HG03565 (cell line): ENCODE results near the gene IL1RAPL2.

Experiments used
- ATAC-seq: cut with Tn5 transposase; IDR thresholded peaks from one replicate; pipeline ENCODE4 v1.9.1; 2021; ENCODE audit warnings: mild to moderate bottlenecking, moderate library complexity; ENCODE audit not compliant: unreplicated experiment

IL1RAPL2 gene

DNA sequence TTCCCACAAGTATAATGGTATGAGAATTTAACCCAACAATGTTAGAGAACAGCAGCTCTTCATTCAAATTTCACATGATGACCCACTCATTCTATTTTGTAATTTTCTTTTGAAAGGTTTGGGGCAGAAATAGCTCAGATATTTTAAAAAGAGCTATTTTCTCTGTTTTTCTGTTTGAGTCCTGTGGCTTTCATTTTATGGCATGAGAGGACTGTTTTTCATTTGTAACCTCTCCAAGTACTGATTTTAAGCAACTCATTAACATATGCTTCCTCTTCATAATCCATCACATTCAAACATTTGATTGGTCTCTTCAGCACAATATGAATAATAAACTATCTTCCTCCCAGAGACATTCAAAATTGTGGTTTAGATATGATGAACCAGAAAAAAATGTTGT is 783.5 kb downstream of the IL1RAPL2 start:
- ATAC-seq = no peak

DNA sequence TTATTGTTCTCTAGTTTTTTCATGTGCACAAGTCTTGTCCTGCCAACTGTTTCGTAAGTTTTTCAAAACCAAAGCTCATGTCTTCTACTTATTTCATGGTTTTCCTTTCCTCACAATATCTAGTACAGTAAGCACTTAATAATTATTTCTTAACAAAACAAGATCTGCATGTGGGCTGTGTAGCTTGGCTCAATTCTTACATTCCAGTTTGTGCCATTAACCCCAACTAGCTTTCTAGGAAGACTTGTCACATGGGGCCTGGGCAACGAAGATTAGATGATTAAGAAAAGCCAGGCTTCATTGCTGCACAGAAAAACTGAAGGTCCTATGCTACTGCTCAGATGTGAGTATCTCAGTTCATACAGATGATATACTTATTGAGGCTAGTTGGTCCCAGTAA is 809.8 kb downstream of the IL1RAPL2 start:
- ATAC-seq = no peak

DNA sequence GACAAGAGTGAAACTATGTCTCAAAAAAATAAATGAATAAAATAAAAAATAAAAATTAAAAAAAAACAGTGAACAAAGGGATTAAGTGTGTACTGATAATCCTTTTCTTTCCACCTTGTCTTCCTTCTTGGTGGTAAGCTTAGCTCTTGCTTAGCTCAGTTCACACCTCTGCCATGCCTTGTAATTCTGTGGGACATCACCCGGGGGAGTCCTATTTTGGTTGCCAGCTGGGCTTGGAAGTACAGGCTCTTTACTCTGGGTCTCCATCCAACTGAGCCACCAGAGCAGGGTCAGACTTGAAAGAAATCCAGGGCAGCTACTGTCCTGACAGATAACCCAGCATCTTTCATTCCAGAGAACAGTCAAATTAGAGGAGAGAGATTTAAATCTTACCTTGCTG is 858.7 kb downstream of the IL1RAPL2 start:
- no peak for ATAC-seq

DNA sequence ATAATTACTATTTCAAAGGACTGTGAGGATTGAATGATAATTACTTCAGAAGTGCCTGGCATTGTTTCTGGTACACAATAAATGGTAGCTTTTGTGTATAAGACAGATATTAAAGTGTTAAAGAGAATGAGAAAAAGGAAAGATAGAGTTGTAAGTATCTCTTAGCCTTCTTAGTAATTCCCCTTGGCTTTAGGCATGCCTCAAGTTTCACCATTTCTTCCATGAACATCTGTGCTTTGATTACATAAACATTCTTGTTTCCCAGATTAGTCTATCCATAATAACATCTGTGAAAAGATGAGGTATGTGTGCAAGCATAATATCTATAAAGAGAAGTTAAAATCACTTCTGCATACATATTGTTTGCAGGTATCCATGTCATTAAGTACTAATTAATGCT is 885.4 kb downstream of the IL1RAPL2 start:
- ATAC-seq = no peak

DNA sequence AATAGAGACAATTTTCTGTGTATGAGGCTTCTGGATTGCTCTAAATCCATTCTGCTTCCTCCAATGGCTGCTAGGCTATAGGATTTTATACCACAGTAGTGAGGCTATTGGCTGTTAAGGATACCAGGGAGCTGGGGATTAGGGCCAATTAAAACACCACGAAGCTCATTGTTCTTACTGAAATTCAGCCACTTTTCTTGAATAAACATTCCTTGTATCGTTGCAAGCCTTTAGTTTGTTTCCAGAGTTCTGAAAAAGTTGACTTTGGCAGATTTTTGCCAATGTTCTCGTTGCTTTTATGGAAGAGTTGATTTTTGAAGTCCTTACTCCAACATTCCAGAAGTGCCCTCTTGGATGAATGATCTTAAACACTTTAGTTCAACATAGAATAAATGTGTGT is 892.8 kb downstream of the IL1RAPL2 start:
- ATAC-seq = no peak

DNA sequence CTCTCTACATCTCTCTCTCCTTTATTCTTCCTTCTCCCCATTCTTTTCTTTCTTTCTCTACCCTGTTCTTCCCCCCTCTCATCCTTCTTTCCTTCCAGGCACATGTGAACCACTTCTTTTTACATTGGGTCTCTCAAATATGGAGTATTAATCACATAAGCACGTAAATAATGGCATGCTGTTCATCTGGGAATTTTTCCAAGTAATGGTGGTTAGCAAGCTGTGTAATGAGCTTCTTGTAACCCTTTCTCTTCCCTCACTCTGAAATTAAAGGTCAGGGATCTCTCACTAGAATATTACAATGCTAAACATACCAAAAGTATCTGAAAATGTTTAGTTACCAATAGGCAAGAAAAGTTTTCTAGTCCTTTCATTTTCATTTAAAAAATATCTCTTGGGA is 894.4 kb downstream of the IL1RAPL2 start:
- ATAC-seq = no peak

DNA sequence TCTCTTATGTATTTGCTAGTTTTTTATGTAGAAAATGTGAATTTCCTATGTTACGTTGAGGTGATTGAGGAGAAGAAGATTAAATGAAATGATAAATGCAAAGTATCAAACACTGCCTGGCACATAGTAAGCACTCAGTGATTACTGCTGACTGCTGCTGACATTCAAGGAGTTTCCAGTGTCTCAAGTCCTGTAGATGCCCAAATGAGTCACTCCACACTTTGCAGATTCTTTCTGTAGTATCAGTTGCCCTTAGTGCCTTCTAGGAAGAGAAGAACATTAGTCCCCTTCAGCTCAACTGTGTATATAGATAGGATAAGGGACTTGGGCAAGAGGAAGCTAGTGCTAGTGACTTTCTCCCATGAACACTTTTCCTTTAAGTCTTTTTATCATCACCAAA is 895.0 kb downstream of the IL1RAPL2 start:
- ATAC-seq = no peak

DNA sequence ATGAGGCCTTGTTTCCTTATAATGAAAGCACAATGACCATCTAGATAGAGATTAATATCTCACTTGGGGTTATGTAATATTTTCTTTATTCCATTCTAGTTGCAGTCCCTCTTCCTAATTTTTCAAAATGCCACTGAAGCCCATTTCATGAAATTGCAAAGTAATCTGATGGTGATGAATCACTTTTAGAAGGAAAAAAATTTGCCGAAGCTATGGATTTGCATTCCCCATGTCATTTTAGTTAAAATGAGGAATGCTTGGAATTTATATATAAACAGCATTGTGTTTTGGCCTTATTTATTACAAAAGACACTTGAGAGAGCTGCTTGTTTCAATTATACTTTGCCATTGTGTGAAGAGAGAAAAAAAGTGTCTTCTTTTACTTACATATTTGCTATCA is 896.2 kb downstream of the IL1RAPL2 start:
- no peak for ATAC-seq

DNA sequence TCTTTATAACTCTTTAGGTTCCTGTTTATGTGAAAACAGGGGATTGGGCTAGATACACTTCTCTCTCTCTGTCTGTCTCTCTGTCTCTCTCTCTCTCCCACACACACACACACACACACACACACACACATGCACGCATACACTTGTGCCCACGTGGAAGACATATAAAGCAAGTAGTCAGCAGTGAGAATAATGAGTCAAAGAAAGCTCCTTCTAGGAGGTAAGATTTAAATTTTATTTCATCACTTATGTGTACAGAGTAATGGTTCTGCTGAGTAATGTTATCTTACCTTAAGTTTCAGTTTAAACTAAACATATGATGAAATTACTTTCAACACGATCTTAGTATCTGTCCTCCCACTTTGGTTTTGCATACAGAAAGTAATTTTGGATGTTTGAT is 897.5 kb downstream of the IL1RAPL2 start:
- no peak for ATAC-seq

DNA sequence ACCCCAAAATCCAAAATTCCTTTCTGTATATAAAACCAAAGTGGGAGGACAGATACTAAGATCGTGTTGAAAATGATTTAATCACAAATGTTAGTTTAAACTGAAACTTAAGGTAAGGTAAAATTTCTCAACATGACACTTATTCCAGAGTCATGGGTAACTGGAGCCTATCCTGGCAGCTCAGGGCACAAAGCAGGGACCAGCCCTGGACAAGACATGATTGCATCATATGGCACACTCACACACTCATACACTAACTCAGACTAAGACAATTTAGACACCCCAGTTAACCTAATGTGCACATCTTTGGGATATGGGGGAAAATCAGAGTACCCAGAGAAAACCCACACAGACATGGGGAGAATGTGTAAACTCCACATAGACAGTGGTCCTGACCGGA is 898.6 kb downstream of the IL1RAPL2 start:
- no peak for ATAC-seq

DNA sequence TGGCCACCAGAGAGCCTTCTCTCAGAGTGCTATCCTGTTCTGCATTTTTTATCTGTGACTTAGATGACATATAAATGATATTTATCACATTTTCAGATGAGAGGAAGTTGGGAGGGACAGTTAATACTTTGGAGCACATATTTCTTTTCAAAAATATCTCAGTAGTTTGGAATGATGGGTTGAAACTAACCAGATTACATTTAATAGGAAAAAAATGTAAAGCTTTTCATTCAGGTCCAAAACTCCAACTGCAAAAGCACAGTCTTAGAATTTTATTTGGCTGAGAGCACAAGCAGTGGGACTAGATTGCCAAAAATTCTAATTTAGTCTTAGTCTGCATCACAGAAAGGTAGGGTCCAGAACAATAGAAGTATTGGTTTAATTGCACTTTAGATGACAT is 902.7 kb downstream of the IL1RAPL2 start:
- ATAC-seq = no peak

DNA sequence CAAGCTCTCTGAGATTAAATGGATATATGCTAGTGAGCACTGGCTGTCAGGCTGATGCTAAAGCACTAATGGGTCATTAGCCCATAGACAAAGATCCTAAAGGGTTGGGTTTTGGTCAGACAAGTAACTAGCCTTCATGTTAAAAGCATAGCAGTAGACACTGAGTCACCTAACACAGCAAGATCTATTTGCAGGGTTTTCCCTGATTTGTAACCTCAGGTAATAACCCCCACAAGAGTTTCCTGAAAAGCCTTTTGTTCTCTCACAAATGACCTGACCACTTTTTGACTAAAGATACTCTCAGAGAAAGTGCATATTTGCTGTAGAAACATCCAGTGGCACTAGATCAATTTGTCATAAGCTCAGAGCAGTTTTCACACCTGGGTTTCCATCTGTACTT is 905.6 kb downstream of the IL1RAPL2 start:
- no peak for ATAC-seq

DNA sequence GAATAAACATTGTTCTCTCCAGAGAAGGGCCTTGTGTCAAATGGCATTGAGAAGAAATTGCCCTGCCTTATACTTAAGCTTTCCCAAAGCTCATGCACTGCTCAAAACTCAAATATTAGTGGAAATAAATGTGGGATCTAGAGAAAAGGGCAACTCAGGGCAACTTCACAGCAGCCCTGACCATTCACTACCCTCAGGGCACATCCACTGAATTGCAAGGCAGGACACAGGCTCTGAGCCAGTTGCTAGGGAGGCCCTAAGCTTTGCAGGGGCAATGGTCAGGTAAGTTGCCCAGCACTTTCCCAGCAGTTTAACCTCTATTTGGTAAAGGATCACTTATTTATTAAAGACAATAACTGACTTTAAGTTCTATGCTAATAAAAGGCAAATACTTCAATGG is 909.8 kb downstream of the IL1RAPL2 start:
- ATAC-seq = no peak

DNA sequence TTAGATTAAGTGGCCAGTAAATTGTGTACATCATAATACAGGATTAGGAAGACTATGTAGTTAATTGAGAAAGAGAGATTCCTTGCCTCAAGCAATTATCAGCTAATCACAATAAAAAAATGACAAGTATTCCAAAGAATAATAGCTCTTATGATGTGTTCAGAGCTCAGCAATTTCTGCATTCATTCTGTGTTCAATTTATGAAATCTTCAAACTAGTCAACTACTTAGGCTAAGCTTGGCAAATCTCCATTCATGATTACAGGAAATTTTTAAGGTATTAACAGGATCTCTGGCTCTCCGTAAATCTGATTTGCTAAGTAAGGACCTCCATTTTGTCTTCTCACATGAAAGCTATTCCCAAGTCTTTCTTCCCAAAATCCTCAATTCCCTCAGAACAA is 911.4 kb downstream of the IL1RAPL2 start:
- no peak for ATAC-seq

DNA sequence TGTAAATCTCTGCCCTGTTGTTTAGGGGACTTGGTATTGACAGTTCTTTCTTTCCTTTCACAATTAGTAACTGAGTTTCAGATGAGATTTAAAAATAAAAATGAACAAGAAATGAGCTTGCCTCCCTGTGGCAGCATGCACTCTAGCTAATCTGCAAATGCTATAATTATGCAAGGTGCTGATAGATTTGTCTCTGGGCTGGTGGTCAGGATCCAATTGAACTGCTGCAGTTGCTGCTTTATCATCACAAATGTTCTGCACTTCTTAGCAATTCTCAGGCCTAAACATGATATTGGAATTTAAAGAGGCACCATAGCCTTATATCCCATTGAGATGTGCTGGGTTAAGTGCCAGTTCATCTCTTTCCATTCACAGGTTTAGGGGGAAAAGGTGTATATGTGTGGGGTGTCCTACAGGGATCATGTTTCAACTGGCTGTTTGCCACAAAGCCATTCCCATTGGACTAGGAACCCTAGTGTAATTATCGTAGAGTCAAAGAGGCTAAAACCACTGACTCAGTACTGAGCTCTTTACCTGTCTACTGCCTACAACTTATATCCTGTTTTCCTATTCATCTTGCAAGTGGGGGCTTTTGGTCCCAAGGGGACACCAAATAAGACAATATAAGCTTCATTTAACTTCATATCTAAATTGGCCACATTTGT is 914.8 kb downstream of the IL1RAPL2 start:
- no peak for ATAC-seq

DNA sequence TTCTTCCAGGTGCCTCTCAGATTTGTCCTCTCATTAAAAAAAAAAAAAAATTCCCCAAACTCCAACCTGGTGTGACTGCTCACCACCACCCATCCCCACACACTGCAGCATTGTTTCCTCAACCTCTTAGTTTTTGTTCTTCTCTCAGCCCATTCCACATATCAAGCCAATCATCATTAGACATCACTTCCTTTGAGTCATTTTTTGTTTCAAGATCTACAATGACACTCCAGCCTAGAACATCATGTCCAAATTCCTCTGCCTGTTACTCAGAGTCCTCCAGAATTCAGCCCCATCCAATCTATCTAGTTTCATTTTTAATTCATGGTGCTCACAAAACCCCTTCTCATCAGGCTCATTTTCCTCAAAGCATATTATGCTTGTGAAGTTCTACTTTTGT is 917.0 kb downstream of the IL1RAPL2 start:
- no peak for ATAC-seq

DNA sequence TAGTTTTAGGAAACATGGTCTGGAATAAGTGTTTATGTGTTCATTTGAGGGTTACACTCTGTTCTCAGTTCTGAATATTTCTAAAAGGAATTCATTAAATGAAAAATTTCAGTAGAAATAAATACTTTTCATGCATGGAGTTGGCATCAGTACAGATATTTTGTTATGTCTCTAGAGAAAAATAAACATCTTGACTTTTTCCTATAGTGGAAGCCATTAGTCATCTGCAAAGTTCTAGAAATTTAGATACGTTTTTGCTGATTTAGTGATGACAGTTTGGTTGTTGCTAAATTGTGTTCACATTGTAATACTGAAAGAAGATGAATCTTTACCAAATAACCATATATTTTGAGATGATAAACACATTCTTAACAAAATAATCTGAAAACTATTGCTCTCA is 922.7 kb downstream of the IL1RAPL2 start:
- ATAC-seq = no peak

DNA sequence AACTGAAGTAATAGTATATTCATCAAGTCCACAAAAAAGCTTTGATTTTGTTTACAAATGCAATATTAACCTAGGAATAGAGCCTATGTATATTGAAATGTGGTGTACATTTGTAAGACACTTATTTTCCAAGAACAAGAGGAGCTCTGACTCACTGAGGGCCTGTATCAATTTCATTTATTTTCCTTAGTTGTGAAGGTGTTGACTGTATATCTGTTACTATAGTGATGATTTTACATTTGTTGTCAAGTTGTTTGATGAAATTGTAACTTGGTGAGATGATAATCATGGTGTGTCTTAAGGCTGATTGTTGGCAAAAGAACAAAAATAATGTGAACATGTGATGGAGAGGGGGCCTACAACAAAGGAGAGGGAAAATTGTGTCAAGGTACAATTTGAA is 929.4 kb downstream of the IL1RAPL2 start:
- ATAC-seq = no peak

DNA sequence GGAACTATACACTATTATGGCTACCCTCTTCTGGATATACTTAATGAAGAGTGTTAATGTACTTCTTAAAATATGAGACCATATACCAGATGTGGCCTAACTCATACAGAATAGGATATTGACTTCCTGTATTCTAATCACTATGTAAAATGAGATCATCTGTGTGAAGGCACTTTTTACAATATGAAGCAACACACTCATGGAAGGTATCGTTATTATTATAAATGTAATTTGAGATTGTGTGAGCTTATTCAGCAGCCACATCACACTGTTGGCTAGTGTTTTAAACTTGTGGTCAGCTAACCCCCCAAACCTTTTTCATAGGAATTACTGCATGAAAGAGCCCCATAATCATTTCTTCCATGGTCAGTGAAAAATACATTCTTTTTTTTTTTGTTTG is 936.3 kb downstream of the IL1RAPL2 start:
- no peak for ATAC-seq

DNA sequence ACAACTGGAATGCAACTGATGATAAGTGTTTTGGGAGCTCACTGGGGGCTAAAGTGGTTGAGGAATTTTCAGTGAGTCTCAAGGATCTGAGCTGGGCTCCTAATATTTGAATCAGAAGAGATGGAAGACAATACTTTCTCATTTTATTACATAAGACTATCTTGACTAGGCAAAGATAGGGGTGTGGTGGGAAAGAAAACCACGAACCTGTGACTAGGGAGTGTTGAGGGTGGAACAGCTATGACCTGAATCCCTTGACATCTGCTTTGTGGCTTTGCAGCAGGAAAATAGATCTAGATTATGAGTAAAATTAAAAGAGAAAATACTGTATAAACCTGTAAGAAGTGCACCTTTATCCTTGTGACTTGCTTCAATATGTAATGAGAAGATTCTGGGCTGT is 949.6 kb downstream of the IL1RAPL2 start:
- ATAC-seq = no peak

DNA sequence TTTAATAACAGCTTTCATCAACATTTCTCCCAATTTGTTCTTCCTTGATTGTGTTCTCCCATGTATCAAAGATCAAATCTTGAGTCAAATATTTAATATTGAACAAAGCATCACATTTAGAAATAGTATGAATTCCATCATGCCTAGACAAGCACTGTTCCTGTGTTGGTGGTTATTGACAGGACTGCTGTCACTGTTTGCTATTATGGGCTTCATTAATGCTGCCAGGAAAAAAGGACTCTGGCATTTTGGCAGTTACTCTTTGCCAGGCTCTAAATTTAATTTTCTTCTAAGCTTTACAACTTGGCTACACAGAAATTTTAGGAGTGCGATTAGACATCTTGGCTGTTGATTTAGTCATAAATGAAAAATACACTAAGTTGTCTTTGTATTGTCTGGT is 960.4 kb downstream of the IL1RAPL2 start:
- no peak for ATAC-seq

DNA sequence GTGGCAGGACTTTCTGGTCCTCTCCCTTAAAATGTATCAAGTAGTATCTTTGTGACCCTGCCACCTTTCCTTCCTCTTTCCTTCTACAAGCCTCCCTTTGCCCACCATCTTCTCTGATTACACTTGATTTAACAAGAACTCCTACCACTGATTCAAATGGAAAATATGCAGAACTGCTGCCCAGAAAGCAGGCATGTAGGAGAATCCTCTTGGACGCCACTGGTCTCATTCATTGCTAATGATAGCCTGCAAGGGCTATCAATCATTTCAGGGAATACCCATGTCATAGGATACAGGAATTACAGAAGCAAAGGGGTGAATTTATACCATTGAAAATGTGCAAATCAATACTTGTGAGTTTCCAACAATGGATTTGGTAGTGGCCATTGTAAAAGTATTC is 961.8 kb downstream of the IL1RAPL2 start:
- ATAC-seq = no peak

DNA sequence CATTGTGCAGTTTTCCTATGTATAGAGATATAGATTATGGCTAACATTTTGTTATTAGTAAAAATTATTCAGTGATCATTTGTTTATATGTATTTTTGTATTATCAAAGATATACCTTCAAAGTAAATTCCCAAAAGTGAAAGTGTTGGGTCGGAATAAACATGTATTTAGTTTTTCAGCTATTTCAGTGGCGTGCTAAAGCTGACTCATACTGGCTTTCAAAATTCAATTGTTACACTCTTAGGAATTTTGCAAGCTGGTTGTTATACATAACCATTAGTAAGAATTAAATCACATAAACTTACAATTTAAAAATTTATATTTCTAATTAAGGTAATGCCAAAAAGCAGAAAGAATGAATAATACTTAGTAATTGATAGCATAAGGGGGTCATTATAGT is 968.0 kb downstream of the IL1RAPL2 start:
- no peak for ATAC-seq

DNA sequence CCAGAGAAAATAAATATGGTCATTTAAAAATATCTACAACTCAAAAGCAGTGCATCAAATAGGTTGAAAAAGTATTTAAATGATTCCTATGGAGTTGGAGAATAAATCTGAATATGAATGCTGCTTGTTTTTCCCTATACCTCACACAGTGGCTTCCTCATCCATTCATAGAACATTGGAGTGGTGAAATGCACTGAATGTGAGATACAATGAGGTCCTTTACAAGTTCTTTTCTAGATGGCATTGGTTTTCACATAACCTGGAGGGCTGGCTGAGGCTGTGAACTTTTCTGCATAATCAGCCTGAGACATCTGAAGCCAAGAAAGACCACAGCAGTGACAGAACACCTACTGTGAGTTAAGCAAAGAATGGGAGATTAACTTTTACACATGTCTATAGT is 977.3 kb downstream of the IL1RAPL2 start:
- ATAC-seq = no peak
